Measurements from ENCODE around the gene LIFR. TPM values are rescaled to one million over a fixed set of nuclear protein-coding genes. Genes with fewer than 3 reads are reported as not detected.
"Not testable (repeated sequence)": the region's sequence is repeated elsewhere in the genome, so short reads cannot be mapped to it uniquely, and the experiment has no call there.

The LIFR gene, protein sequence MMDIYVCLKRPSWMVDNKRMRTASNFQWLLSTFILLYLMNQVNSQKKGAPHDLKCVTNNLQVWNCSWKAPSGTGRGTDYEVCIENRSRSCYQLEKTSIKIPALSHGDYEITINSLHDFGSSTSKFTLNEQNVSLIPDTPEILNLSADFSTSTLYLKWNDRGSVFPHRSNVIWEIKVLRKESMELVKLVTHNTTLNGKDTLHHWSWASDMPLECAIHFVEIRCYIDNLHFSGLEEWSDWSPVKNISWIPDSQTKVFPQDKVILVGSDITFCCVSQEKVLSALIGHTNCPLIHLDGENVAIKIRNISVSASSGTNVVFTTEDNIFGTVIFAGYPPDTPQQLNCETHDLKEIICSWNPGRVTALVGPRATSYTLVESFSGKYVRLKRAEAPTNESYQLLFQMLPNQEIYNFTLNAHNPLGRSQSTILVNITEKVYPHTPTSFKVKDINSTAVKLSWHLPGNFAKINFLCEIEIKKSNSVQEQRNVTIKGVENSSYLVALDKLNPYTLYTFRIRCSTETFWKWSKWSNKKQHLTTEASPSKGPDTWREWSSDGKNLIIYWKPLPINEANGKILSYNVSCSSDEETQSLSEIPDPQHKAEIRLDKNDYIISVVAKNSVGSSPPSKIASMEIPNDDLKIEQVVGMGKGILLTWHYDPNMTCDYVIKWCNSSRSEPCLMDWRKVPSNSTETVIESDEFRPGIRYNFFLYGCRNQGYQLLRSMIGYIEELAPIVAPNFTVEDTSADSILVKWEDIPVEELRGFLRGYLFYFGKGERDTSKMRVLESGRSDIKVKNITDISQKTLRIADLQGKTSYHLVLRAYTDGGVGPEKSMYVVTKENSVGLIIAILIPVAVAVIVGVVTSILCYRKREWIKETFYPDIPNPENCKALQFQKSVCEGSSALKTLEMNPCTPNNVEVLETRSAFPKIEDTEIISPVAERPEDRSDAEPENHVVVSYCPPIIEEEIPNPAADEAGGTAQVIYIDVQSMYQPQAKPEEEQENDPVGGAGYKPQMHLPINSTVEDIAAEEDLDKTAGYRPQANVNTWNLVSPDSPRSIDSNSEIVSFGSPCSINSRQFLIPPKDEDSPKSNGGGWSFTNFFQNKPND
- total RNA-seq (ENCODE audit: insufficient read depth, low replicate concordance), result 82.3 TPM

DNA sequence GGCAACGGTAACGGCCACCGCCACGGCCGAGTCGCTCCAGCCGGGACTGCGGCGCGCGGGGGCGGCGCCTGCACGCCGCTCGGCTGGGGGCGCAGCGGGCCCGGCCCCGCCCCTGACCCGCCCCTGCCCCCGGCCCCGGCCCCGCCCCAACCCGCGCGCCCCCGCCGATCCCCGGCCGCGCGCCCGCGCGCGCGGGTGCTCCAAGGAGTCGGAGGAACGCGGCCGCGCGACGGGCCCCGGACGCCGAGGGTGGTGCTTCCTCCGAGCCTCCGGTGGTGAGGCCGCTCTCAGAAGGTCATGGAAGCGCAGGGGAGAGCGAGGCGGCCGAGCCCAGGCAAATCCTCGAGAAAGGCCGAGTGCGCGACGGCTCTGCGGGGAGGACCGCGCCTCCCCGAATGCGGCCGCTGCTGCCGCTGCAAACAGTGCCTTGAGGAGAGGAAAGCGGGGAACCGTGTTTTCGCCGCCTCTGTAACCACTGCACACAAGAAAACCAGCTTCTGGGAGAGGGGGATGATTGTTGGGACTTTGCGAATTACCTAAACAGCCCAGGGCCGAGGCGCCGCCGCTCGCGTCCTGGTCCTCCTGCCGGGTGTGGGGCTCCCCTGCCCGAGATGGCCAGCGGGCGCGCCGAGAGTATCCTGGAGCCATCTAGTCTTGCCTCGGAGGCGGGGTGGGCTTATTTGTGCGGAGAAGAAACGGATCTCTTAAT lies at the start of gene LIFR:
Gene LIFR, minus strand, starts transcription at position 48 of the 709 bp plus-strand sequence. CDS start 25,999 bp downstream, outside the sequence.
- peak; percentile 87 for DNase-seq (ENCODE audit: low spot score)

DNA sequence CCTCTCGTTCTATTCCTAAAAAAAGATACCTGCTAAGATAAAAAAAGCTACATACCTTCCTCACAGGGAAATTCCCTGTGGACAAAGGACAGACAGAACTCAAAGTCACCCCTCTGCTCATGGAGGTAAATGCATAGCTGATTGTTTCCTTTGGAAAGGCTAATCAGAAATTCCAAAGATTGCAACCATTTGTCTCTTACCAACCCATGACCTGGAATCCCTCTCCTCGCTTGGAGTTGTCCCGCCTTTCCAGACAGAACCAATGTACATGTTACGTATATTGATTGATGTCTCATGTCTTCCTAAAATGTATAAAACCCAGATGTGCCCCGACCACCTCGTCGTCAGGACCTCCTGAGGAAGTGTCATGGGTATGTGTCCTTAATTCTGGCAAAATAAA lies 49.2 kb upstream of the LIFR start:
- DNase-seq (ENCODE audit: low spot score), result no peak

DNA sequence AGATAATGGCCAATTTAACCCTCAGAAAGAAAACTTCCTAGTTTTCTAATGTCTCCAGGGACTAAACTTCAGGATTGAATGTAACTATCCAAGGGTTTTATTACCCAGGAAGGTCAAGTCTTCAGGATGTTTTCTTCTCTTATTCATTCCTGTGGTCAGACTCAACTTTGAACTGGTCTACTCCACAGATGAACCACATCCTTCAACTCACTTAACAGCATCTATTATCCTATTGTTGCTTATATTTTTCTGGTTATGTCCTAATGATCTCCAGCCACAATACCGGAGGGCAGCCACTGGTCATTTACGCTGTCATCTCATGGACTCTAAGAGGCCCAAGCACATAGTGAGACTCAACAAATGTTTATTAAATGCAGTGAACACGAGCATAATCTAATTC lies 47.2 kb upstream of the LIFR start:
- DNase-seq (ENCODE audit: low spot score), result no peak

DNA sequence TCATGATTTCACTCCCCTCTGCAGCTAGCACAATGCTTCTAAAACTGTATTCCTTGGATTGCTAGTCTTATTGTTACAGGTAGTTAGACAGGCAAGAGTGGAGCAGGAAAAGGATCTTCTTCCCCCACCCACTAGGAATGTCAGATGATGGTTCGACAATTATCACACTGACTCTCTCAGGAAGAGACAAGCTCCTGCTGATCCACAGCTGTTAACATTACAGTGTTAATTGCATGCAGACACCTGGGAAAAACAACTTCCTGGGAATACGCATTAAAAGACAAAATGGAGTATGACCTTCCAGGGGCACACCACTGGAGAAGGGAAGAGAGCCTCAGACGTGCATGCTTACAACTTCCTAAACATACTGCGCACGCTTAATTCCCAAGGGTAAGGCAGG lies 46.2 kb upstream of the LIFR start:
- DNase-seq (ENCODE audit: low spot score), result no peak

DNA sequence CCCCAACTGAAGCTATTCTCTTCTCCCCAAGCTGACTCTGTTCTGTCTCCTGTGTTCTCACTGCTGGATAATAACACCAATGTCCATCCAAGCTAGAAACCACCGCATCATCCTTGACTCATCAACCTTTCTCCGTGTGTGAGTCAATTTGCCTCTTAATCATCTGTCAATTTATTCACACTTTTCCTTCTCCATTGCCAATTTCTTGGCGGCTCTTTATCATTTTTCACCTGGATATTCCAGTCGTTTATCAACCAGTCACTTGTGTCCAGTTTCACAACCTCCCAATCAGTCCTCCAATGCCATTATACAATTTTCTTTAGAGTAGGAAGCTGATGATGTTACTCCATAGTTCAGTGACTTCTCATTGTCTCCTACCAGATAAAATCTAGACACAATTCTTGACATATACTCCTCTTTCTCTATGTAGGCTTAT lies 45.4 kb upstream of the LIFR start:
- no peak for DNase-seq (ENCODE audit: low spot score)

DNA sequence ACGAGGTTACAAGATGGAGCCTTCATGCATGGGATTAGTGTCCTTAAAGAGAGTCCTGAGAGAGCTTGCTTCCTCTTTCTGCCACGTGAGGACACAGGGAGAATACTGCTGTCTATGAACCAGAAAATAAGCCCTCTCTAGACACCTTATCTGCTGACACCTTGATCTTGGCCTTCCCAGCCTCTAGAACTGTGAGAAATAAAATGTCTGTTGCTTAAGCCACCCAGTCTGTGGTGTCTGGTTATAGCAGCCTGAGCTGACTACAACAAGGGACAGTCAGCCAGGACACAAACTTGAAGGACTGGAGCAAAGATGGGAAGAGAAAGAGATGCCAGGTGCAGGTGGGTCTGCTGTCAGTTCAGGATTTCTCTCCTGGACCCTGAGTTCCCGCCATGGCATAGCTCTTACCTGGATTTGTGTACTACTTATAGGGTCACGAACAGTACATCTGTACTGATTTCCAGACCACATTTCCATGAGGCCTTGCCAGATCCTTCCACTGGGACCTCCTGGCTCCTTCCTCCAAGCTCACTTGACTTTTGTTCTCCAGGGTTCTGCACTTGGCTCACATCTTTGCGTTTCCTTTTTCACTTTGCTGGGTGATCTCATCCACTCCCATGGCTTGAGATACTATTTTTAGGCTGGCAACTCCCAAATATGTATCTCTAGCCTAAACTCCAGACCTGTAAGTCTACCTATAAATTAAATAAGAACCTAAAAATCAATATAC lies 44.9 kb upstream of the LIFR start:
- no peak for DNase-seq (ENCODE audit: low spot score)

DNA sequence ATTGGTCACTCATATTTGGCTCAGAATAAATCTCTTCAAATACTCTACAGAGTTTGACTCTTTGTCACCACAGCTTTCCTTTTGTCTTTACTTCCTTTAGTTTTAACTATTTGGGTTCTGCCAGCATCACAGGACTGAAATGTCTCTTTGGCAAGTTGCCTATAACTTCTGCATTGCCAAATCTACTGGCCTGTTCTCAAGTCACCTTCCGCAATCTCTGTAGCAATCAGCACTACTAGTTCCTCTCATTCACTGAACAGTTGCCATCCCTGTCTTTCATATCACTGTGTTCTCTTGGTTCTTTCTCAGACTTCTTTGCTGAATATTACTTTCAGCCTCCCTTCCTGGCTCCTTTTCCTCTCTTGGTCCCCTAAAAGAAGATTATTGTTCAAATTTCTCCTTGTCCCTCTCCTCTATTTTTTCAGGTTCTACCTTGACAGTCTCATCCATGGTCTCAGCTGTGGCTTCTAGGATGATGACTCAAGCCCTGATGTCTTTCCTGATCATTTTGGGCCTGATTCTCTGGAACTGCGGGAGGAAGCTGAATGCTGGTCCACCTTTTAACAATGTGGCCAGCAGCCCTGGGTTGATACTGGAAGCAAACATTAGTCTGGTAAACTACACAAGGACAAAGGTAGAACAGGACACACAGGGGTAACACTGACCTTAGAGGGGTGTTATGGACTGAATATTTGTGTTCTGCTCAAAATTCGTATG lies 44.0 kb upstream of the LIFR start:
- no peak for DNase-seq (ENCODE audit: low spot score)

DNA sequence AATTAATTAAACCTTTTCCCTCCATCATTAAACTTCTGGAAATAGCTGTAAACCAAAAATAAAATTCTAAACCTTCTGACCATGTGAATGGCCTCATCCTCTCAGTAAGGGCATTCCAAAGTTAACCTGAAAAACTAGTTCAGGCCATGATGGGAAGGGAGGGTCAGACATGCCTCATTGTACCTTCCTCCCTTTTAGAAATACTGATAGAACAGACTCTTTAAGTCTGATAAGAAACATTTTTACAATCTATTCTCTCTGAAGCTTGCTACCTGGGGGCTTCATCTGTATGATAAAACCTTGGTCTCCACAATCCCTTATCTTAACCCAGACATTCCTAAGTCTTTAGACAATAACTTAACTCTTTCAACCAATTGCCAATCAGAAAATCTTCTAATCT lies 43.3 kb upstream of the LIFR start:
- DNase-seq (ENCODE audit: low spot score), result not testable (repeated sequence)

DNA sequence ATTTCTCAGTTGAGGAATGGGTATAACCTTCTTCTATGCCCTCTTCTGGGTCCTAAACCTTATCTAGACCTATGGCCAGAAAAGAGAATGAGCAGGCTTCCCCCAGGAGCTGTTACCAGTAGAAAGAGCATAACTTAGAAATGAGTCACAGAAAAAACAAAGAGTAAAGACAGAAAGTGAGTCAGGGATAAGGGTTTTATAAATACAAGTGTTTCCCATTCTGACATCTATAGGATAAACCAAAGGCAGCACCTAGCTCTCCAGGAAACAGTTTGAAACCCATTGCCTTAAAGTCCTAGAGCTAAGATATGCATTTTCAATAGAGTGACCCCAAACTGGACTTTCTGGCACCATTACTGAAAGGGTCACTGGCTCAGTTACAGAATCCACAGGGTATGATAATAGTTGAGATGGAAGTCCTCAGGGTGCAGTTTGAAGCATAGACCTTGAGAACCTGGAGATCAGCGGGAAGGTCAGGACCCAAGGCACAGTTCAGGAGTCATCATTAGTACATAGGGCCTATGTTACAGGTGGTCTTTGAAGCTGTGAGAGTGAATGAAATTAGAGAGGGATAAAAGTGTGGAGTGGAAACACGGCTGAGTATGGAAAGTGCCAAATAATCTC lies 42.7 kb upstream of the LIFR start:
- peak; percentile 12 for DNase-seq (ENCODE audit: low spot score)

DNA sequence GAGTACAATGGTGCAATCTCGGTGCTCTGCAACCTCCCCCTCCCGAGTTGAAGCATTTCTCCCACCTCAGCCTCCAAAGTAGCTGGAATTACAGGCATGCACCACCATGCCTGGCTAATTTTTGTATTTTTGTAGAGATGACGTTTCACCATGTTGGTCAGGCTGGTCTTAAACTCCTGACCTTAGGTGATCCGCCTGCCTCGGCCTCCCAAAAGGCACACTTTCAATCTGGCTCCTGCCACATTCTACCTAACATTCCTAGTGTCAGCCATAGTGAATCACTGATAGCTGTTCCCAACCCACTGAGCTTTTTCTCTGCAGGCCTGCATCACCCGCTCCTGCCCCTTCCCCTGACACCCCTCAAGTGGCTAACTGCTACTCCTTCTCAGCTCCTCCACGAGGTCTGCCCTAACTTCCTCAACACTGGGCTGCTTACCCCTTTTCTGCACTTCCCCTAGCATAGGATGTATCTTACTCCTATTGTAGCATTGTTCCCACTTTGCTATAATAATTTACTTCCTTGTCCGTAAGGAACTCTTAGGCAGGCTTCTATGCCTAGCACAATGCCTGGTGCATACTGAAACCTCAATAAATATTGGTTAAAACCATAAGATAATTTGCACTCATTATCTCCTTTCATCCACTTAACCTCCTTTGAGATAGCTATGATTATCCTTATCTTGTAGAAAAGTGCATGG lies 42.0 kb upstream of the LIFR start:
- no peak for DNase-seq (ENCODE audit: low spot score)

DNA sequence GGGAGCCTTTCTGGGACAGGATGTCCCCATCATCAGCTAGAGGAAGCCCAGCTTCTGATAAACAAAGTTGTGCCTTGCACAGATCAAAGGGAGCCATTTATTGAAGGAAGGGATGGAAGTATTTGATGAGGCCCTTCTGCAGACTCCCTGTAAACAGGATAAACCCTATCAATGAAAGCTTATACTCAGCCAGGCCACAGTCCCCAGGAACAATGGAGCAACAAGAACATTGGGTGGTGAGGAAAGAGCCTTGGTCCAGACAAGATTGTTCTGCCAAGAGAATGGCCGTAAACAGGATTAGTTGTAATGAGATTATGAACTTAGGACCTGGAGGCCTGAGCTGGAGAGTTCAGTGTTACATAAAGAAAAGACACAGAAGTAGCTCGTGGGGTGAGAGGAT lies 40.5 kb upstream of the LIFR start:
- no peak for DNase-seq (ENCODE audit: low spot score)

DNA sequence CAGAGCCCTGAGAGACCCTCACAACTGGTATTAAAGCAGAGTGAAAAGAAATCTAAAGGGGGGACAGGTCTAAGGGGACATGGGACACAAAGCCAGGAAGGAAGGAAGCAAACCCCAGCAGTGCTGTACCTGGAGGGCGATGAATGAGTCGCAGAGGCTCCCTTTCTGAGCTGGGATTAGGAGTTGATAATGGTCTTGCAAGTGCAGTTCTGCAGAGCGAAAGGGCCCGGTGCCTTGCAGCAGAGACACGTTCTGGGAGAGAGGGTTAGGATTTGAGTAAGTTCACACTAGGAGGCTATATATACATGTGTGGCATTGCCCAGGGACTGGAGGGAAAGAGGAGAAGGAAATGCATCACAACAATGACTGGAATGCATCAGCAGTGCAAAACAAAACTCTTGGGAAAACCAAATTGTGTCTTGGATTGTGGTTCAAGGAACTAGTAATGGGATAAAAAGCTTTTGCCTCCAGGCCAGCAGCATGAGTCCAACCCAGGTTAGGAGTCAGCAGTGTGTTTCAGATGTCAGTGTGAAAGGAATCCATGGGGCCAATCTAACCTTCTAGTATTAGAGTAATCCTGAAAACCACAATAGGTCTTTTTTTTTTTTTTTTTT lies 38.8 kb upstream of the LIFR start:
- no peak for DNase-seq (ENCODE audit: low spot score)

DNA sequence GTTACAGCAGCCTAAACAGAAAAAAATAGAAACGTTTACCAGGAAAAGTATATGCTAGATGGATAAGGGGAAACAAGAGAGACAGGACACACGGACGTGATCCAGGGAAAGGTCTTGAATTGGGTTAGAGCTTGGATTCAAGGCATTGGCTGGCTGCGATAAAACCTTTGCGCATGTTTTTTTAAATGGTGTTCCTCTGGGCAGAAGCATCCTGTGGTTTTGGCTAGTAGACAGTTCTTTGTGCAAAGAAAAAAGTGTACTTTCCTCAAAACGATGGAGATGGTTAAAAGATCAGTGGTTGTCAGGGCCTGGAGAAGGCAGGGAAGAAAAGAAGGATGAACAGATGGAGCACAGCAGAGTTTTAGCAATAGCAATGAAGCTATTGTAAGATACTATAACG lies 37.5 kb upstream of the LIFR start:
- DNase-seq (ENCODE audit: low spot score), result no peak

DNA sequence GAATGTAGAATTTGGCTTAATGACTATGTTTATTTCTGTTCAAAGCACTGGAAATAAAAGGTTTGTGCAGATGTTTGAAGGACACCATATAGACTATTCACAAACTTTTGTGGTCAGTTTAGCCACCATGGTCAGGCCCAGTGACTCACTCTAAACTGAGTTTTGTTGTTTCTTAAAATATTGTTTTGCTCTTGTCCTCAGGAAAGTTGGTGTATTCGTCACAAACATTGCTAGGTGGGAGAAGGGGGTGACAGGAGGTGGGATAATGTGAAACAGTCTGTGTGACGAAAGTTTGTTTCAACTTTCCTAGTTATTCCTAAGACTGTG lies 35.0 kb upstream of the LIFR start:
- DNase-seq (ENCODE audit: low spot score), result no peak

DNA sequence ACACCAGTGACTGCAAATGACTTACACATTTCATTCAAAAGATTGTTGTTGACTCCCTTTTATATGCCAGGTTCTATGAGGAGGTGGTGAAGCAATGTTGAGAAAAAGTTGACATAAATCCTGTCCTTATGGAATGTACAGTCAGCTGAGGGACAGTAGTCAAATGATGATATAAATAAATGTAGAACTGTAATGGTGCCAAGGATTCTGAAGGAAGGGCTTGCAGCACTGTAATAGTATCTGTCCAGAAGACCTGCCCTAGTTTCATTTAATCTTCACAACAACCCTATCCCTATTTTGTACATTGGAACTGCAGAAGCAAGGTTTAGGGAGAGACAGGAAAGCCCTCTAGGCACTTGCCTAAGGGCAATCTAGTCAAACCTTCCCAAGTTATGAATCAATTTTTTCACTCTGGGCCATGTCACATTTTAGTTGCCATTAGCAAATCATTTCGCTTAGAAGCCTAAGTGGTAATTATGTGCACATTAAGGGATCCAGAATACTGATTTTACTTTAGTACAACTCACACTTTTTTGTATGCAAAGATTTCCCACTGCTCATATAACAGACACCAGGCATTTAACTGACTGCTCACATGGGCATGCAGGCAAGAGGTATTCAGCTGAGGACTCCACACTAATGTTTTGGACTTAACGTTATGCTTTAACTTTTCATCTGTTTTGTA lies 34.5 kb upstream of the LIFR start:
- DNase-seq (ENCODE audit: low spot score), result no peak

DNA sequence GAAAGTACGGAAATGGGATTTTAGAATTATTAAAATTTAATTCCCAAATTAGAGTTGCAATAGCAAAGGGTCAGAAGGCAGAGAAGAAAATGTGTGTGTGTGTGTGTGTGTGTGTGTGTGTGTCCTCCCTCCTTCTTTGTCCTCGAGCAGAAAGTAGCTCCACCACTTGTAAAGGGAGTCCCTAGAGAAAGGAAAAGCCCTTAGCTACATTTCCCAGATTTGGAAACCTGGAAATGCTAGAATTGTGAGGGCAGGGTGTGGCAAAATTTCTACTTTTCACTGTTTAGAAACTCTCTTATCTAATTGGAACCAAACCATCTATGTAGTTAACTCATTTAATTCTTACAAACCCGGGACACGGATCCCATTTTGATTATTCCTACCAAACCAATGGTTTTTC lies 33.2 kb upstream of the LIFR start:
- DNase-seq (ENCODE audit: low spot score), result no peak

DNA sequence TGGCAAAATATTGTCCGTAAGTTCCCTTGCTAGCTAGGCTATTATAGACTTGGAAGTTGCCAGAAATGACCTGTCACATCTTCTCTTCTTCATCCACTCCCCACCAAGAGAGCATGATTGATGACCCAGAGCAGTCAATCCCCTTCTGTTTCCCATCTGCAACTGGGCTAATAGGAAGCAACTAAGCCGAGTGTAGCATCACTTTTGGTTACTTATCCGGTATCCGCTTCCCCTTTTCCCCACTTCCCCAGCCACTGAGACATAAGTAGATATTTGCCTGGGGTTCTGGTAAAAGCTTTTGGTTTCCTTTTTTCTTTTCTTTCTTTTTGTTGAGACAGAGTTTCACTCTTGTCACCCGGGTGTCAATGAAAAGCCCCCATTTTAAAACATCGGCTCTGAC lies 29.4 kb upstream of the LIFR start:
- no peak for DNase-seq (ENCODE audit: low spot score)

DNA sequence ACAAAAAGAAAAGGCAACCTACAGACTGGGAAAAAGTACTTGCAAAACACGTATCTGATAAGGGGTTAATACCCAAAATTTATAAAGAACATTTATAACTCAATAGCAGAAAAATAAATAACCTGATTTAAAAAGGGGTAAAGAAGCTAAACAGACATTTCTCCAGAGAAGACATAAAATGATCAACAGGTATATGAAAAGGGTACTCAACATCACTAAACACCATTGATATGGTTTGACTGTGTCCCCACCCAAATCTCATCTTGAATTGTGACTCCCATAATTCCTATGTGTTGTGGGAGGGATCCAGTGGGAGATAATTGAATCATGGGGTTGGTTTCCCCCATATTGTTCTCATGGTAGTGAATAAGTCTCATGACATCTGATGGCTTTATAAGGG lies 27.1 kb upstream of the LIFR start:
- no peak for DNase-seq (ENCODE audit: low spot score)
